GDM1 (cell line): ENCODE data around the gene HERPUD1.
"Not testable (repeated sequence)": the region's sequence is repeated elsewhere in the genome, so short reads cannot be mapped to it uniquely, and the experiment has no call there.

Experiments
- DNase-seq: peaks from one replicate; lab custom pipeline; 2025; lab: John Stamatoyannopoulos, UW

HERPUD1 gene

GRCh38 chr16:56931892-56932720 is at the start of gene HERPUD1:
HERPUD1 (plus strand) TSS chr16:56932142; CDS start chr16:56932245, 103 bp downstream.
- DNase-seq = peak; percentile 88

- no peak for DNase-seq
Measured at GRCh38 chr16:56883586-56883985, 48.4 kb upstream of the HERPUD1 start.

GRCh38 chr16:56884026-56884582 is 47.8 kb upstream of the HERPUD1 start:
- no peak for DNase-seq

GRCh38 chr16:56884929-56885328 is 47.0 kb upstream of the HERPUD1 start:
- DNase-seq = not testable (repeated sequence)

GRCh38 chr16:56885446-56886162 is 46.3 kb upstream of the HERPUD1 start:
- DNase-seq = no peak

GRCh38 chr16:56886296-56886695 is 45.6 kb upstream of the HERPUD1 start:
- DNase-seq = no peak

- DNase-seq = no peak
Measured at GRCh38 chr16:56886826-56887225, 45.1 kb upstream of the HERPUD1 start.

GRCh38 chr16:56888806-56889205 is 43.1 kb upstream of the HERPUD1 start:
- no peak for DNase-seq

GRCh38 chr16:56889206-56889605 is 42.7 kb upstream of the HERPUD1 start:
- no peak for DNase-seq

GRCh38 chr16:56891685-56892084 is 40.3 kb upstream of the HERPUD1 start:
- no peak for DNase-seq

- DNase-seq = no peak
Measured at GRCh38 chr16:56892705-56893104, 39.2 kb upstream of the HERPUD1 start.

GRCh38 chr16:56894331-56894917 is 37.5 kb upstream of the HERPUD1 start:
- DNase-seq = no peak

GRCh38 chr16:56895813-56896212 is 36.1 kb upstream of the HERPUD1 start:
- DNase-seq = no peak

GRCh38 chr16:56896244-56896643 is 35.7 kb upstream of the HERPUD1 start:
- DNase-seq = no peak

- no peak for DNase-seq
Measured at GRCh38 chr16:56897026-56897799, 34.7 kb upstream of the HERPUD1 start.

GRCh38 chr16:56898847-56899246 is 33.1 kb upstream of the HERPUD1 start:
- no peak for DNase-seq

GRCh38 chr16:56903866-56904265 is 28.1 kb upstream of the HERPUD1 start:
- no peak for DNase-seq

GRCh38 chr16:56907401-56907800 is 24.5 kb upstream of the HERPUD1 start:
- no peak for DNase-seq

GRCh38 chr16:56909527-56909979 is 22.4 kb upstream of the HERPUD1 start:
- DNase-seq = no peak

GRCh38 chr16:56910112-56910511 is 21.8 kb upstream of the HERPUD1 start:
- DNase-seq = no peak

GRCh38 chr16:56910654-56911539 is 21.0 kb upstream of the HERPUD1 start:
- DNase-seq = no peak
